K562 (cell line): ENCODE results near the gene RSAD1.

Source experiments
- ELF4 ChIP-seq: fragments of 450-650 bp; formaldehyde crosslinking; IDR thresholded peaks from 2 replicates; pipeline ENCODE4 v1.4.0; 2022; ENCODE audit warnings: missing genetic modification characterization
- JUND ChIP-seq, 2 experiments: IDR thresholded peaks; 2 replicates in 1 of 2; 3 replicates in 1 of 2; pipeline ENCODE4 v1.6.1; 2011; ENCODE audit warnings: borderline replicate concordance in 2 of 2, low read depth in 2 of 2, low read length in 2 of 2, improper control_type of control experiment in 1 of 2, missing biosample characterization in 1 of 2, missing genetic modification characterization in 1 of 2, missing genetic modification reagents in 1 of 2
- LCOR ChIP-seq: sonication (generic); formaldehyde crosslinking; IDR thresholded peaks from 2 replicates; pipeline ENCODE4 v1.8.0; 2022; ENCODE audit warnings: mild to moderate bottlenecking, missing genetic modification reagents
- MEF2A ChIP-seq: IDR thresholded peaks from 2 replicates; pipeline ENCODE4 v1.6.1; 2011; ENCODE audit warnings: low read depth, mild to moderate bottlenecking, low read length, moderate library complexity; ENCODE audit not compliant: control insufficient read depth
- SMC3 ChIP-seq: conservative IDR thresholded peaks from 2 replicates; pipeline ENCODE4 v1.6.1; 2011; ENCODE audit warnings: low read depth, low read length, improper control_type of control experiment; ENCODE audit not compliant: insufficient read depth
- SPI1 ChIP-seq: IDR thresholded peaks from 2 replicates; pipeline ENCODE4 v1.6.1; 2011; ENCODE audit warnings: low read depth, low read length, control low read depth, borderline replicate concordance
- SRSF3 ChIP-seq: fragments of 200-400 bp; formaldehyde crosslinking; IDR thresholded peaks from 2 replicates; pipeline ENCODE4 v1.6.1; 2016; ENCODE audit warnings: mild to moderate bottlenecking, low read length, moderate library complexity; ENCODE audit not compliant: insufficient read depth
- TAF1 ChIP-seq: IDR thresholded peaks from 2 replicates; pipeline ENCODE4 v1.6.1; 2011; ENCODE audit warnings: mild to moderate bottlenecking, low read length, moderate library complexity; ENCODE audit not compliant: insufficient read depth, control insufficient read depth, severe bottlenecking; ENCODE audit errors: extremely low read depth
- ZFX ChIP-seq: sonication (generic); formaldehyde crosslinking; IDR thresholded peaks from 2 replicates; pipeline ENCODE4 v1.8.0; 2022; ENCODE audit warnings: mild to moderate bottlenecking, missing genetic modification reagents, moderate library complexity
- TF ChIP-seq, protein P1 (sequence below): fragments of 450-650 bp; formaldehyde crosslinking; IDR thresholded peaks from 2 replicates; pipeline ENCODE4 v1.4.0; 2022; ENCODE audit warnings: missing genetic modification characterization
- TF ChIP-seq, protein P2 (sequence below): fragments of 250-450 bp; sonication (Bioruptor Pico); IDR thresholded peaks from 2 replicates; pipeline ENCODE4 v1.5.0; 2022; ENCODE audit warnings: mild to moderate bottlenecking
- TF ChIP-seq, protein P3 (sequence below), 3 experiments: IDR thresholded peaks in 2 of 3; conservative IDR thresholded peaks in 1 of 3; 2 replicates each; pipeline ENCODE4 v1.5.1; 2011 to 2012; ENCODE audit warnings: low read length in 3 of 3, mild to moderate bottlenecking in 3 of 3, control low read depth in 2 of 3, improper control_type of control experiment in 1 of 3, inconsistent platforms in 1 of 3, low read depth in 1 of 3, mixed read lengths in 1 of 3, moderate library complexity in 1 of 3; ENCODE audit not compliant: insufficient read depth in 2 of 3

DNA sequence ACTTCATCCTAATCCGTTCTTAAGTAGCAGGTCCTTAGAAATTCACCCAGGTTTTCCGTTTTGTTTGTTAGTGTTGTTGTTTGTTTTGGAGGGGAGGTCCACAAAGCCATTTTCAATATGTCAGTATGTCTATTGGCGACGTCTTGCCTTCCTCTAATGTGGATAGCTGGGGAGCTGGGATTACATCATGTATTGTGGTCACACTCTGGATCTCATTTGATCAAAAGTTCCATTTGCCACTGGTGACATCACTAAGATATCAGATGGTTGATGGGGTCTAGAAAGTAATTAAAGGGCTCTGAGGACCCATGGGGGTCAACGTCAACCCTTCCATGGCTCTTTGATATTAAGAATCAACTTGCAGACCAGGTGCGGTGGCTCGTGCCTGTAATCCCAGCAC is 51.2 kb downstream of the RSAD1 start:
- TF ChIP-seq TAF1 = no peak
- TF ChIP-seq SRSF3 = no peak
- TF ChIP-seq JUND (IDR thresholded peaks at IDR 0.05; ENCODE audit: borderline replicate concordance, low read depth, low read length) = no peak
- TF ChIP-seq JUND (tag; IDR thresholded peaks at IDR 0.05; ENCODE audit: borderline replicate concordance, low read depth, low read length) = no peak
- TF ChIP-seq MEF2A = no peak
- no peak for TF ChIP-seq SMC3
- TF ChIP-seq, protein P1, sequence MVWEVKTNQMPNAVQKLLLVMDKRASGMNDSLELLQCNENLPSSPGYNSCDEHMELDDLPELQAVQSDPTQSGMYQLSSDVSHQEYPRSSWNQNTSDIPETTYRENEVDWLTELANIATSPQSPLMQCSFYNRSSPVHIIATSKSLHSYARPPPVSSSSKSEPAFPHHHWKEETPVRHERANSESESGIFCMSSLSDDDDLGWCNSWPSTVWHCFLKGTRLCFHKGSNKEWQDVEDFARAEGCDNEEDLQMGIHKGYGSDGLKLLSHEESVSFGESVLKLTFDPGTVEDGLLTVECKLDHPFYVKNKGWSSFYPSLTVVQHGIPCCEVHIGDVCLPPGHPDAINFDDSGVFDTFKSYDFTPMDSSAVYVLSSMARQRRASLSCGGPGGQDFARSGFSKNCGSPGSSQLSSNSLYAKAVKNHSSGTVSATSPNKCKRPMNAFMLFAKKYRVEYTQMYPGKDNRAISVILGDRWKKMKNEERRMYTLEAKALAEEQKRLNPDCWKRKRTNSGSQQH (CRISPR knock-in tag) = no peak
- TF ChIP-seq, protein P2, sequence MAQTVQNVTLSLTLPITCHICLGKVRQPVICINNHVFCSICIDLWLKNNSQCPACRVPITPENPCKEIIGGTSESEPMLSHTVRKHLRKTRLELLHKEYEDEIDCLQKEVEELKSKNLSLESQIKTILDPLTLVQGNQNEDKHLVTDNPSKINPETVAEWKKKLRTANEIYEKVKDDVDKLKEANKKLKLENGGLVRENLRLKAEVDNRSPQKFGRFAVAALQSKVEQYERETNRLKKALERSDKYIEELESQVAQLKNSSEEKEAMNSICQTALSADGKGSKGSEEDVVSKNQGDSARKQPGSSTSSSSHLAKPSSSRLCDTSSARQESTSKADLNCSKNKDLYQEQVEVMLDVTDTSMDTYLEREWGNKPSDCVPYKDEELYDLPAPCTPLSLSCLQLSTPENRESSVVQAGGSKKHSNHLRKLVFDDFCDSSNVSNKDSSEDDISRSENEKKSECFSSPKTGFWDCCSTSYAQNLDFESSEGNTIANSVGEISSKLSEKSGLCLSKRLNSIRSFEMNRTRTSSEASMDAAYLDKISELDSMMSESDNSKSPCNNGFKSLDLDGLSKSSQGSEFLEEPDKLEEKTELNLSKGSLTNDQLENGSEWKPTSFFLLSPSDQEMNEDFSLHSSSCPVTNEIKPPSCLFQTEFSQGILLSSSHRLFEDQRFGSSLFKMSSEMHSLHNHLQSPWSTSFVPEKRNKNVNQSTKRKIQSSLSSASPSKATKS = no peak
- TF ChIP-seq ZFX (CRISPR knock-in tag) = no peak
- TF ChIP-seq, protein P3, sequence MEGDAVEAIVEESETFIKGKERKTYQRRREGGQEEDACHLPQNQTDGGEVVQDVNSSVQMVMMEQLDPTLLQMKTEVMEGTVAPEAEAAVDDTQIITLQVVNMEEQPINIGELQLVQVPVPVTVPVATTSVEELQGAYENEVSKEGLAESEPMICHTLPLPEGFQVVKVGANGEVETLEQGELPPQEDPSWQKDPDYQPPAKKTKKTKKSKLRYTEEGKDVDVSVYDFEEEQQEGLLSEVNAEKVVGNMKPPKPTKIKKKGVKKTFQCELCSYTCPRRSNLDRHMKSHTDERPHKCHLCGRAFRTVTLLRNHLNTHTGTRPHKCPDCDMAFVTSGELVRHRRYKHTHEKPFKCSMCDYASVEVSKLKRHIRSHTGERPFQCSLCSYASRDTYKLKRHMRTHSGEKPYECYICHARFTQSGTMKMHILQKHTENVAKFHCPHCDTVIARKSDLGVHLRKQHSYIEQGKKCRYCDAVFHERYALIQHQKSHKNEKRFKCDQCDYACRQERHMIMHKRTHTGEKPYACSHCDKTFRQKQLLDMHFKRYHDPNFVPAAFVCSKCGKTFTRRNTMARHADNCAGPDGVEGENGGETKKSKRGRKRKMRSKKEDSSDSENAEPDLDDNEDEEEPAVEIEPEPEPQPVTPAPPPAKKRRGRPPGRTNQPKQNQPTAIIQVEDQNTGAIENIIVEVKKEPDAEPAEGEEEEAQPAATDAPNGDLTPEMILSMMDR (IDR thresholded peaks at IDR 0.05 in 2 of 3, conservative IDR thresholded peaks at IDR 0.05 in 1 of 3; ENCODE audit: insufficient read depth in 2 of 3, low read depth in 1 of 3, low read length in 3 of 3) = no peak
- no peak for TF ChIP-seq ELF4 (CRISPR knock-in tag)
- TF ChIP-seq SPI1 = no peak
- no peak for TF ChIP-seq LCOR
